K562 (cell line): ENCODE data around the gene SORT1. TPM values are rescaled to one million over a fixed set of nuclear protein-coding genes. Genes with fewer than 3 reads are reported as not detected.

Experiments used
- DNMT1 ChIP-seq: fragments of 450-650 bp; IDR thresholded peaks from 2 replicates; pipeline ENCODE4 v1.6.1; 2016; ENCODE audit warnings: antibody characterized with exemption, mild to moderate bottlenecking
- ETV1 ChIP-seq: fragments of 450-650 bp; conservative IDR thresholded peaks from 2 replicates; pipeline ENCODE4 v1.6.1; 2016; ENCODE audit warnings: missing genetic modification characterization, control low read depth, low read depth, missing compliant biosample characterization
- FOXK1 ChIP-seq: sonication (generic); formaldehyde crosslinking; IDR thresholded peaks from 2 replicates; pipeline ENCODE4 v1.8.0; 2022; ENCODE audit warnings: missing genetic modification reagents, mild to moderate bottlenecking, borderline replicate concordance
- GTF2F1 ChIP-seq: IDR thresholded peaks from 2 replicates; pipeline ENCODE4 v1.6.1; 2011; ENCODE audit warnings: low read depth, low read length, improper control_type of control experiment
- KDM1A ChIP-seq, 2 experiments: fragments of 450-650 bp; IDR thresholded peaks; 2 replicates each; pipeline ENCODE4 v1.6.1; 2016; ENCODE audit warnings: mild to moderate bottlenecking in 2 of 2
- NONO ChIP-seq, 2 experiments: fragments of 200-400 bp in 1 of 2; fragments of 450-650 bp in 1 of 2; formaldehyde crosslinking in 1 of 2; IDR thresholded peaks; 2 replicates each; pipeline ENCODE4 v1.6.1; 2017; ENCODE audit warnings: low read depth in 2 of 2, mild to moderate bottlenecking in 2 of 2, moderate library complexity in 2 of 2, low read length in 1 of 2
- NR1H2 ChIP-seq: sonication (generic); formaldehyde crosslinking; IDR thresholded peaks from 2 replicates; pipeline ENCODE4 v1.4.0; 2020; ENCODE audit warnings: mild to moderate bottlenecking, missing genetic modification reagents
- PHF21A ChIP-seq: fragments of 450-650 bp; IDR thresholded peaks from 2 replicates; pipeline ENCODE4 v1.6.1; 2017; ENCODE audit warnings: low read depth, borderline replicate concordance
- POLR3G ChIP-seq: IDR thresholded peaks from 2 replicates; pipeline ENCODE4 v1.6.1; 2011; ENCODE audit not compliant: insufficient read length, insufficient replicate concordance; ENCODE audit errors: extremely low read depth
- RAD51 ChIP-seq: fragments of 450-650 bp; IDR thresholded peaks from 2 replicates; pipeline ENCODE4 v1.7.1; 2016; ENCODE audit warnings: low read depth, mild to moderate bottlenecking, borderline replicate concordance
- RB1 ChIP-seq: fragments of 450-650 bp; IDR thresholded peaks from 2 replicates; pipeline ENCODE4 v1.6.1; 2017; ENCODE audit warnings: low read depth, mild to moderate bottlenecking
- RBFOX2 ChIP-seq: fragments of 200-400 bp; formaldehyde crosslinking; IDR thresholded peaks from 2 replicates; pipeline ENCODE4 v1.6.1; 2017; ENCODE audit warnings: low read depth, mild to moderate bottlenecking, low read length, moderate library complexity
- SIN3A ChIP-seq, 2 experiments: fragments of 150-350 bp in 1 of 2; IDR thresholded peaks; 2 replicates each; pipeline ENCODE4 v1.6.1; 2011 to 2016; ENCODE audit warnings: borderline replicate concordance in 2 of 2, low read depth in 2 of 2, low read length in 2 of 2, mild to moderate bottlenecking in 2 of 2, moderate library complexity in 2 of 2; ENCODE audit not compliant: control insufficient read depth in 1 of 2
- SMAD1 ChIP-seq: fragments of 150-350 bp; IDR thresholded peaks from 2 replicates; pipeline ENCODE4 v1.6.1; 2014; ENCODE audit warnings: low read length, low read depth; ENCODE audit not compliant: partially characterized antibody
- YY1 ChIP-seq, 3 experiments: IDR thresholded peaks; 2 replicates each; pipeline ENCODE4 v1.6.1; 2011; ENCODE audit warnings: low read length in 2 of 3, mild to moderate bottlenecking in 2 of 3, moderate library complexity in 2 of 3, borderline replicate concordance in 1 of 3, control low read depth in 1 of 3, low read depth in 1 of 3; ENCODE audit not compliant: insufficient read depth in 3 of 3, insufficient replicate concordance in 2 of 3, control insufficient read depth in 1 of 3, insufficient read length in 1 of 3; ENCODE audit errors: extremely low read depth in 1 of 3
- ZFP30 ChIP-seq: fragments of 250-450 bp; sonication (Bioruptor Pico); IDR thresholded peaks from 2 replicates; pipeline ENCODE4 v1.8.0; 2022; ENCODE audit warnings: moderate library complexity, mild to moderate bottlenecking, inconsistent platforms, borderline replicate concordance
- ZKSCAN3 ChIP-seq: fragments of 250-450 bp; sonication (Bioruptor Pico); IDR thresholded peaks from 2 replicates; pipeline ENCODE4 v1.4.0; 2020
- ZNF140 ChIP-seq: fragments of 250-450 bp; sonication (Bioruptor Pico); IDR thresholded peaks from 2 replicates; pipeline ENCODE4 v1.8.0; 2021; ENCODE audit warnings: moderate library complexity, mild to moderate bottlenecking, inconsistent platforms
- ZNF57 ChIP-seq: fragments of 450-650 bp; formaldehyde crosslinking; IDR thresholded peaks from 2 replicates; pipeline ENCODE4 v1.4.0; 2020; ENCODE audit warnings: mild to moderate bottlenecking, moderate library complexity
- polyA plus RNA-seq, 8 experiments: library from polyadenylated mRNA; depleted of rRNA in 4 of 8; stranded (reverse) in 5 of 8; unstranded in 3 of 8; fragments of >200 nt; fragmentation: Nextera tagmentation in 2 of 8; fragmentation: Illumina TruSeq in 1 of 8; extraction: Ambion mirVana in 2 of 8; extraction: Trizol in 1 of 8; gene quantifications; 2 replicates each; pipeline versions ENCODE4 v1.2.1 to v1.2.3, GENCODE V29; 2011 to 2014; ENCODE audit warnings: inconsistent platforms in 1 of 8, missing spikeins in 1 of 8
- total RNA-seq, 7 experiments: library from RNA; depleted of rRNA in 6 of 7; stranded (reverse); fragments of >200 nt in 6 of 7; fragmentation: Illumina TruSeq in 2 of 7; extraction: Trizol in 2 of 7; gene quantifications; 2 replicates each; pipeline versions ENCODE4 v1.2.1 to v1.2.3, GENCODE V29; 2011 to 2021; ENCODE audit warnings: low replicate concordance in 1 of 7
- TF ChIP-seq, protein P1 (sequence below): fragments of 250-450 bp; sonication (Bioruptor Pico); IDR thresholded peaks from 2 replicates; pipeline ENCODE4 v1.9.0; 2021; ENCODE audit warnings: mild to moderate bottlenecking
- TF ChIP-seq, protein P2 (sequence below): sonication (generic); formaldehyde crosslinking; IDR thresholded peaks from 2 replicates; pipeline ENCODE4 v1.8.0; 2022; ENCODE audit warnings: mild to moderate bottlenecking, missing genetic modification reagents
- TF ChIP-seq, protein P3 (sequence below): fragments of 250-450 bp; sonication (Bioruptor Pico); IDR thresholded peaks from 2 replicates; pipeline ENCODE4 v1.5.0; 2021

Gene SORT1
- total and polyA plus RNA-seq, 9 of the 15 experiments (the other 6 are each of a cell fraction or from before 2014, with no cell fraction given): 27.4 to 112 (median 65.0) TPM

DNA sequence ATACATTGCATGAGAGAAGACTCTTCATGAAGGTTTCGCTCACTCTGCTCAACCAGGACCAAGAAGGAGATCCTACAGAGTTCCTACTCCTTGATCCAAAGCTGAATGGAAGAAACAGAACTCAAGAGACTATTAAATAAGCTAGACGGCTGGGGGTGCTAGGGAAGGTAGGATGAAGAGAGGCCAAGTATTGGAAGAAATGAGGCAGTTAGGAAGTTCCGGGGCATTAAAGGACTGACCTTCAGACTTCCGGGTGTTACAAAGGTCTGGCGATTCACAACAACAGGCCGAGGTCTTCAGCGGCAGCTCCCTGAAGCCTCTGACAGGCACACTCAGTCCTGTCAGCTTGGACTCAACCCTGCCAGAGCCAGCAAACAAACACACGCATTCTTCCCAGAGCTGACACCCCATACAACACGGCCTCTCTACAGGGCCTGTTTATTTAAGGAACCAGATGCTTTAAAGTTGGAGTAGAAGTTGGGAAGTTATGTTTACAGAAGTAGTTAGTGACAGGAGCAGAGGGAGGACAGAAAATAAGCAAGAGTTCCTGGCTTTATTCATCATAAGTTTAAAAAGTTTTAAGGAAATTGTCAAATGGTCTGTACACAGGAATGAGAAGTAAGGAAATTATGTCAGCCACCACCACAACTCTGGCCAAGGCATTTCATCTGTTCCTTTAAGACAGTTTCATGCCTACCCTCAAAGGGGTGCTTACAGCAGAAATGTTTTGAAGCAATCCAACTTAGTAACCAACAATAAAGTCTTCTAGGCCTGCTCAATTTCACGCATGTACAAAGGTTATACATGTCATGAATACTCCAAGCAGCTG, 4.7 kb downstream of the SORT1 start (continued):
- TF ChIP-seq PHF21A (no peak), KDM1A (IDR thresholded peaks at IDR 0.05) (no peak), RB1 (no peak), ZNF57 (CRISPR knock-in tag) (no peak), ZNF140 (no peak), SIN3A (IDR thresholded peaks at IDR 0.05; ENCODE audit: borderline replicate concordance in 2 of 2, control insufficient read depth in 1 of 2, low read depth in 2 of 2, low read length in 2 of 2) (peak; percentile 68 to 71; a peak in 2 of 4 replicates), FOXK1 (CRISPR knock-in tag) (no peak), SMAD1 (peak; percentile 50), ZKSCAN3 (CRISPR knock-in tag) (no peak), POLR3G (no peak), NR1H2 (CRISPR knock-in tag) (no peak), YY1 (IDR thresholded peaks at IDR 0.05; ENCODE audit: borderline replicate concordance in 1 of 3, control insufficient read depth in 1 of 3, extremely low read depth in 1 of 3, insufficient read depth in 3 of 3, insufficient read length in 1 of 3, insufficient replicate concordance in 2 of 3, low read depth in 1 of 3, low read length in 2 of 3) (peak in 1 of 3 experiments; percentile 24), DNMT1 (no peak), ZFP30 (CRISPR knock-in tag) (no peak), ETV1 (tag) (peak; percentile 73), NONO (IDR thresholded peaks at IDR 0.05; ENCODE audit: low read depth in 2 of 2, low read length in 1 of 2) (no peak), RBFOX2 (peak; percentile 61), GTF2F1 (no peak), RAD51 (no peak)
- TF ChIP-seq, protein P1, sequence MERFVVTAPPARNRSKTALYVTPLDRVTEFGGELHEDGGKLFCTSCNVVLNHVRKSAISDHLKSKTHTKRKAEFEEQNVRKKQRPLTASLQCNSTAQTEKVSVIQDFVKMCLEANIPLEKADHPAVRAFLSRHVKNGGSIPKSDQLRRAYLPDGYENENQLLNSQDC (CRISPR knock-in tag): no peak
- TF ChIP-seq, protein P2, sequence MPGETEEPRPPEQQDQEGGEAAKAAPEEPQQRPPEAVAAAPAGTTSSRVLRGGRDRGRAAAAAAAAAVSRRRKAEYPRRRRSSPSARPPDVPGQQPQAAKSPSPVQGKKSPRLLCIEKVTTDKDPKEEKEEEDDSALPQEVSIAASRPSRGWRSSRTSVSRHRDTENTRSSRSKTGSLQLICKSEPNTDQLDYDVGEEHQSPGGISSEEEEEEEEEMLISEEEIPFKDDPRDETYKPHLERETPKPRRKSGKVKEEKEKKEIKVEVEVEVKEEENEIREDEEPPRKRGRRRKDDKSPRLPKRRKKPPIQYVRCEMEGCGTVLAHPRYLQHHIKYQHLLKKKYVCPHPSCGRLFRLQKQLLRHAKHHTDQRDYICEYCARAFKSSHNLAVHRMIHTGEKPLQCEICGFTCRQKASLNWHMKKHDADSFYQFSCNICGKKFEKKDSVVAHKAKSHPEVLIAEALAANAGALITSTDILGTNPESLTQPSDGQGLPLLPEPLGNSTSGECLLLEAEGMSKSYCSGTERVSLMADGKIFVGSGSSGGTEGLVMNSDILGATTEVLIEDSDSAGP (CRISPR knock-in tag): no peak
- TF ChIP-seq, protein P3, sequence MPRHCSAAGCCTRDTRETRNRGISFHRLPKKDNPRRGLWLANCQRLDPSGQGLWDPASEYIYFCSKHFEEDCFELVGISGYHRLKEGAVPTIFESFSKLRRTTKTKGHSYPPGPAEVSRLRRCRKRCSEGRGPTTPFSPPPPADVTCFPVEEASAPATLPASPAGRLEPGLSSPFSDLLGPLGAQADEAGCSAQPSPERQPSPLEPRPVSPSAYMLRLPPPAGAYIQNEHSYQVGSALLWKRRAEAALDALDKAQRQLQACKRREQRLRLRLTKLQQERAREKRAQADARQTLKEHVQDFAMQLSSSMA: no peak
